H1 (cell line): Measurements from ENCODE around the gene OTOGL. TPM values are rescaled to one million over a fixed set of nuclear protein-coding genes. Genes with fewer than 3 reads are reported as not detected.

Source experiments
- CTCF ChIA-PET: fragments of 300-600 bp; sonication (Branson Sonifier 250); formaldehyde crosslinking; loops from one replicate; lab custom pipeline; 2021; ENCODE audit not compliant: partially characterized antibody; lab: Charles Lee
- POLR2A ChIA-PET: fragments of 300-600 bp; sonication (Branson Sonifier 250); formaldehyde crosslinking; loops from one replicate; lab custom pipeline; 2021; ENCODE audit warnings: inconsistent platforms; ENCODE audit not compliant: partially characterized antibody; lab: Charles Lee
- DNase-seq, 2 experiments: peaks; one replicate each; pipeline versions ENCODE4 v3.0.0 to v3.0.0-alpha.2; 2010 to 2022; ENCODE audit warnings: low spot score in 2 of 2, low read depth in 1 of 2, mixed read lengths in 1 of 2
- FAIRE-seq: peaks from 2 replicates; lab custom pipeline; 2011; peaks lifted over from hg19 to GRCh38; lab: Jason Lieb, UNC
- H2AFZ ChIP-seq: 2 replicates; pipeline ENCODE4 v1.8.1; 2012; ENCODE audit warnings: low read length, inconsistent platforms
- H2AK5ac ChIP-seq: 2 replicates; pipeline ENCODE4 v1.6.1; 2013; ENCODE audit warnings: low read depth, low read length
- H2BK120ac ChIP-seq: replicated peaks from 2 replicates; pipeline ENCODE3; 2013; ENCODE audit warnings: low read depth, low read length, inconsistent platforms
- H2BK12ac ChIP-seq: 2 replicates; pipeline ENCODE4 v1.6.1; 2013; ENCODE audit warnings: low read depth, low read length
- H2BK15ac ChIP-seq: 2 replicates; pipeline ENCODE4 v1.6.1; 2013; ENCODE audit warnings: low read length
- H2BK20ac ChIP-seq: 2 replicates; pipeline ENCODE4 v1.6.1; 2013; ENCODE audit warnings: low read length
- H2BK5ac ChIP-seq: 2 replicates; pipeline ENCODE4 v1.6.1; 2013; ENCODE audit warnings: low read depth, low read length
- H3K14ac ChIP-seq: 2 replicates; pipeline ENCODE4 v1.6.1; 2013; ENCODE audit warnings: inconsistent platforms; ENCODE audit not compliant: insufficient read length
- H3K18ac ChIP-seq: 2 replicates; pipeline ENCODE4 v1.6.1; 2013; ENCODE audit warnings: low read length; ENCODE audit errors: extremely low read depth
- H3K23ac ChIP-seq: 2 replicates; pipeline ENCODE4 v1.6.1; 2013; ENCODE audit warnings: inconsistent platforms; ENCODE audit not compliant: insufficient read length
- H3K23me2 ChIP-seq: 2 replicates; pipeline ENCODE4 v1.6.1; 2013; ENCODE audit warnings: low read depth, low read length
- H3K27ac ChIP-seq: 2 replicates; pipeline ENCODE4 v1.6.1; 2011; ENCODE audit warnings: low read depth, low read length, inconsistent platforms
- H3K27me3 ChIP-seq, 4 experiments: replicated peaks in 1 of 4; 1 replicate in 1 of 4; 2 replicates in 3 of 4; pipeline versions ENCODE4 v1.6.1 to v1.8.1; 2011 to 2013; ENCODE audit warnings: low read length in 3 of 4, mild to moderate bottlenecking in 3 of 4, inconsistent platforms in 2 of 4, mixed read lengths in 2 of 4, moderate library complexity in 1 of 4; ENCODE audit not compliant: control insufficient read depth in 3 of 4, insufficient read depth in 3 of 4; ENCODE audit errors: extremely low read depth in 1 of 4
- H3K36me3 ChIP-seq, 4 experiments: 2 replicates each; pipeline versions ENCODE4 v1.6.1 to v1.8.1; 2011 to 2013; ENCODE audit warnings: mild to moderate bottlenecking in 4 of 4, low read length in 3 of 4, moderate library complexity in 2 of 4, control low read depth in 1 of 4, inconsistent platforms in 1 of 4; ENCODE audit not compliant: insufficient read depth in 4 of 4, control insufficient read depth in 2 of 4
- H3K4ac ChIP-seq: replicated peaks from 2 replicates; pipeline ENCODE3; 2013; ENCODE audit warnings: low read length, low read depth, mixed read lengths, inconsistent platforms; ENCODE audit not compliant: insufficient read length
- H3K4me1 ChIP-seq, 4 experiments: replicated peaks in 1 of 4; 1 replicate in 1 of 4; 2 replicates in 3 of 4; pipeline versions ENCODE4 v1.6.1 to v1.8.1; 2011 to 2013; ENCODE audit warnings: low read length in 3 of 4, inconsistent platforms in 2 of 4, mixed read lengths in 1 of 4; ENCODE audit not compliant: insufficient read depth in 4 of 4, control insufficient read depth in 3 of 4
- H3K4me2 ChIP-seq, 2 experiments: 2 replicates each; pipeline versions ENCODE4 v1.6.1 to v1.8.1; 2011 to 2013; ENCODE audit warnings: low read depth in 2 of 2, low read length in 2 of 2, control low read depth in 1 of 2, inconsistent platforms in 1 of 2, mild to moderate bottlenecking in 1 of 2; ENCODE audit not compliant: insufficient read depth in 1 of 2
- H3K4me3 ChIP-seq, 4 experiments: fragments of 200-600, 300-600 bp in 1 of 4; sonication (generic), shearing (Covaris generic), sonication (Bioruptor Twin) in 1 of 4; 2 replicates each; pipeline versions ENCODE4 v1.5.1 to v1.8.1; 2011 to 2016; ENCODE audit warnings: low read length in 4 of 4, low read depth in 3 of 4, control low read depth in 2 of 4, inconsistent platforms in 2 of 4, mild to moderate bottlenecking in 2 of 4, mixed read lengths in 1 of 4, moderate library complexity in 1 of 4; ENCODE audit not compliant: insufficient read depth in 2 of 4; ENCODE audit errors: extremely low read depth in 1 of 4
- H3K56ac ChIP-seq: replicated peaks from 2 replicates; pipeline ENCODE3; 2013; ENCODE audit warnings: low read depth, mild to moderate bottlenecking, mixed read lengths, low read length, inconsistent platforms; ENCODE audit not compliant: insufficient read length
- H3K79me1 ChIP-seq: 2 replicates; pipeline ENCODE4 v1.6.1; 2013; ENCODE audit warnings: low read depth, low read length, control low read depth
- H3K79me2 ChIP-seq, 2 experiments: 2 replicates each; pipeline versions ENCODE4 v1.6.1 to v1.8.1; 2012 to 2013; ENCODE audit warnings: low read length in 2 of 2, mild to moderate bottlenecking in 2 of 2, inconsistent platforms in 1 of 2; ENCODE audit not compliant: insufficient read depth in 2 of 2, control insufficient read depth in 1 of 2
- H3K9ac ChIP-seq, 4 experiments: replicated peaks in 1 of 4; 1 replicate in 1 of 4; 2 replicates in 3 of 4; pipeline versions ENCODE4 v1.6.1 to v1.8.1; 2011 to 2013; ENCODE audit warnings: low read depth in 3 of 4, low read length in 3 of 4, control low read depth in 2 of 4, mild to moderate bottlenecking in 2 of 4, moderate library complexity in 2 of 4, inconsistent platforms in 1 of 4; ENCODE audit errors: extremely low read depth in 1 of 4
- H3K9me3 ChIP-seq, 2 experiments: 2 replicates each; pipeline versions ENCODE4 v1.6.1 to v1.8.1; 2012 to 2013; ENCODE audit warnings: mild to moderate bottlenecking in 2 of 2, moderate library complexity in 2 of 2, control low read depth in 1 of 2, inconsistent platforms in 1 of 2, low read depth in 1 of 2, low read length in 1 of 2, mixed read lengths in 1 of 2; ENCODE audit not compliant: insufficient read depth in 2 of 2
- H4K20me1 ChIP-seq, 2 experiments: replicated peaks in 1 of 2; 2 replicates each; pipeline versions ENCODE3 to v1.8.1; 2011 to 2013; ENCODE audit warnings: inconsistent platforms in 2 of 2, low read length in 2 of 2, mild to moderate bottlenecking in 1 of 2; ENCODE audit not compliant: insufficient read depth in 2 of 2, control insufficient read depth in 1 of 2
- H4K5ac ChIP-seq: 2 replicates; pipeline ENCODE4 v1.6.1; 2013; ENCODE audit warnings: low read length, low read depth, mixed read lengths, inconsistent platforms; ENCODE audit not compliant: insufficient read length
- H4K8ac ChIP-seq: 2 replicates; pipeline ENCODE4 v1.8.0; 2013; ENCODE audit warnings: mild to moderate bottlenecking, moderate library complexity, low read length, inconsistent platforms; ENCODE audit not compliant: insufficient read depth; ENCODE audit errors: extremely low read depth
- H4K91ac ChIP-seq: replicated peaks from 2 replicates; pipeline ENCODE3; 2013; ENCODE audit warnings: low read length, mixed read lengths, inconsistent platforms; ENCODE audit not compliant: insufficient read length
- CBX8 ChIP-seq: fragments of 300-800, 300-1000 bp; sonication (generic); IDR thresholded peaks from 2 replicates; pipeline ENCODE4 v1.7.1; 2016; ENCODE audit warnings: low read depth, low read length, borderline replicate concordance
- CHD1 ChIP-seq: IDR thresholded peaks from 2 replicates; pipeline ENCODE4 v1.6.1; 2012; ENCODE audit warnings: low read depth, low read length, improper control_type of control experiment
- CREB1 ChIP-seq: IDR thresholded peaks from 2 replicates; pipeline ENCODE4 v1.6.1; 2012; ENCODE audit warnings: inconsistent platforms
- JUN ChIP-seq: IDR thresholded peaks from 2 replicates; pipeline ENCODE4 v1.6.1; 2011; ENCODE audit warnings: low read depth, mild to moderate bottlenecking, improper control_type of control experiment, low read length
- POLR2AphosphoS5 ChIP-seq: IDR thresholded peaks from 2 replicates; pipeline ENCODE4 v1.6.1; 2011; ENCODE audit warnings: low read depth, low read length
- WGBS, 2 experiments: shearing (Covaris generic) in 1 of 2; methylation state at CpG; one replicate each; pipeline versions ENCODE4 v1.1.6 to v1.1.7; 2013 to 2015; ENCODE audit warnings: low lambda C conversion rate in 2 of 2, mixed read lengths in 2 of 2, inconsistent platforms in 1 of 2, low coverage in 1 of 2, missing lambda C conversion rate in 1 of 2; ENCODE audit not compliant: insufficient replicate concordance in 2 of 2, insufficient coverage in 1 of 2, insufficient read length in 1 of 2; ENCODE audit errors: extremely low coverage in 1 of 2, missing lambda C conversion rate in 1 of 2; 5-methylcytosine and 5-hydroxymethylcytosine counted together
- polyA plus RNA-seq, 7 experiments: library from polyadenylated mRNA; depleted of rRNA in 3 of 7; stranded (reverse) in 5 of 7; unstranded in 2 of 7; fragments of >200 nt in 5 of 7; fragments of 200-250 nt in 2 of 7; gene quantifications; 1 replicate in 5 of 7; 2 replicates in 1 of 7; 4 replicates in 1 of 7; pipeline versions ENCODE4 v1.2.1 to v1.2.3, GENCODE V29; 2011 to 2013; ENCODE audit warnings: missing spikeins in 2 of 7, mixed read lengths in 2 of 7
- total RNA-seq: library from RNA; stranded (reverse); fragmentation: NEBNext Ultra II Directional; extraction: Animal tissue kit (Norgen Biotek cat#: 25700); gene quantifications from 2 replicates; pipeline ENCODE4 v1.2.1, GENCODE V29; 2021

The OTOGL gene
- total and polyA plus RNA-seq, 2 of the 8 experiments (the other 6 are each of a cell fraction or from before 2014, with no cell fraction given): 0.12 to 0.17 TPM

- Histone ChIP-seq H3K36me3 (no peaks in the 10 kb centered on the region), H2AFZ (no peak overlapping the region), H3K9me3 (no peaks in the 10 kb centered on the region), H3K14ac (no peak overlapping the region), H3K4ac (no peak overlapping the region), H3K27me3 (no peaks in the 10 kb centered on the region), H2BK15ac (no peak overlapping the region), H2BK12ac (no peak overlapping the region), H3K27ac (no peak overlapping the region), H2BK5ac (no peak overlapping the region), H3K56ac (no peak overlapping the region), H3K4me3 (no peak overlapping the region), H3K18ac (no peak overlapping the region), H4K20me1 (no peaks in the 10 kb centered on the region), H2AK5ac (no peak overlapping the region), H2BK120ac (no peak overlapping the region), H3K23me2 (no peaks in the 10 kb centered on the region), H3K79me2 (no peaks in the 10 kb centered on the region), H4K91ac (no peak overlapping the region), H4K8ac (no peak overlapping the region), H3K4me2 (no peak overlapping the region), H3K4me1 (no peaks in the 10 kb centered on the region), H2BK20ac (no peak overlapping the region), H3K9ac (no peak overlapping the region), H4K5ac (no peak overlapping the region), H3K23ac (no peak overlapping the region), H3K79me1 (no peaks in the 10 kb centered on the region)
- no peak for TF ChIP-seq CREB1
- no peak for TF ChIP-seq CBX8
- TF ChIP-seq POLR2AphosphoS5: no peak
- no peak for TF ChIP-seq CHD1
- TF ChIP-seq JUN: no peak
- 89% methylated on average over 2 of the region's 2 CpGs; no CpG with 5 or more reads in 1 of the 2 experiments for WGBS, 2 experiments
- FAIRE-seq (no peak), DNase-seq (no peak)
- CTCF ChIA-PET: interaction anchor here (0.5 to 1.3 kb wide), 3 partner anchors 12 to 20 kb away, joined by 3 to 4 read pairs (median 3); no protein-coding TSS in a partner anchor
- POLR2A ChIA-PET: no interaction called here
Measured at GRCh38 chr12:80175307-80175930, 76.1 kb downstream of the OTOGL start.
